Measurements from ENCODE around the gene TCTN3.

DNA sequence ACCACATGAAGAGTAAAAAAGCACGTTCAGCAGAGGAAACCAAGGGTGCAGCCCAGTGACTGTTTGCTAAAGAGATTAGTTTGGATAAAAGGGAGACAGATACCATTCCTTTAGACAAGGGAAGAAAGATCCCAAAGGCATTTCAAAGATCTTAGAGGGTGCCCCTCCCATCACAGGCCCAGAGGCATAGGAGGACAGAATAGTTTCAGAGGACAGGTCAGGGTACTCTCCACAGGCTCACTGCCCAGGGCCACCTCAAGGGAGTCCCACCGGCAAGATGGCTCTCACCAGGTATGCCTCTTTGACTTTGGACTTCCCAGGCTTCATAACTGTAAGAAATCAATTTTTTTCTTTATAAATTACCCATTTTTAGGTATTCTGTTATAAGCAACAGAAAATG is 4.7 kb upstream of the TCTN3 start:
- no peak for TF ChIP-seq RAD21 (IDR thresholded peaks at IDR 0.05; ENCODE audit: insufficient read depth, low read depth, low read length)
- no peak for TF ChIP-seq ZNF274 (IDR thresholded peaks at IDR 0.05; ENCODE audit: insufficient read depth, insufficient read length)
- TF ChIP-seq EZH2 (IDR thresholded peaks at IDR 0.05; ENCODE audit: borderline replicate concordance, control insufficient read depth, low read depth, low read length): no peak
- TF ChIP-seq ESRRA (IDR thresholded peaks at IDR 0.05; ENCODE audit: low read length): no peak
- no peak for TF ChIP-seq MYC (IDR thresholded peaks at IDR 0.05; ENCODE audit: insufficient read depth, insufficient read length, insufficient replicate concordance, low read length, severe bottlenecking)
- TF ChIP-seq, protein P1, sequence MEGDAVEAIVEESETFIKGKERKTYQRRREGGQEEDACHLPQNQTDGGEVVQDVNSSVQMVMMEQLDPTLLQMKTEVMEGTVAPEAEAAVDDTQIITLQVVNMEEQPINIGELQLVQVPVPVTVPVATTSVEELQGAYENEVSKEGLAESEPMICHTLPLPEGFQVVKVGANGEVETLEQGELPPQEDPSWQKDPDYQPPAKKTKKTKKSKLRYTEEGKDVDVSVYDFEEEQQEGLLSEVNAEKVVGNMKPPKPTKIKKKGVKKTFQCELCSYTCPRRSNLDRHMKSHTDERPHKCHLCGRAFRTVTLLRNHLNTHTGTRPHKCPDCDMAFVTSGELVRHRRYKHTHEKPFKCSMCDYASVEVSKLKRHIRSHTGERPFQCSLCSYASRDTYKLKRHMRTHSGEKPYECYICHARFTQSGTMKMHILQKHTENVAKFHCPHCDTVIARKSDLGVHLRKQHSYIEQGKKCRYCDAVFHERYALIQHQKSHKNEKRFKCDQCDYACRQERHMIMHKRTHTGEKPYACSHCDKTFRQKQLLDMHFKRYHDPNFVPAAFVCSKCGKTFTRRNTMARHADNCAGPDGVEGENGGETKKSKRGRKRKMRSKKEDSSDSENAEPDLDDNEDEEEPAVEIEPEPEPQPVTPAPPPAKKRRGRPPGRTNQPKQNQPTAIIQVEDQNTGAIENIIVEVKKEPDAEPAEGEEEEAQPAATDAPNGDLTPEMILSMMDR (IDR thresholded peaks at IDR 0.05 in 2 of 3, conservative IDR thresholded peaks at IDR 0.05 in 1 of 3; ENCODE audit: control insufficient read depth in 2 of 3, extremely low read depth in 1 of 3, insufficient read depth in 1 of 3, low read depth in 3 of 3, low read length in 3 of 3): no peak
- no peak for TF ChIP-seq NFYB (IDR thresholded peaks at IDR 0.05; ENCODE audit: insufficient read depth, low read depth, low read length)
- no peak for TF ChIP-seq IRF4 (IDR thresholded peaks at IDR 0.05; ENCODE audit: low read depth, low read length)

All from GM12878 (cell line).